A673 (cell line): Measurements from ENCODE around the gene CCDC171.

Experiments used
- EZH2 ChIP-seq: fragments of 200-600 bp; sonication (generic); IDR thresholded peaks from 2 replicates; pipeline ENCODE4 v1.6.1; 2017; ENCODE audit warnings: borderline replicate concordance, low read depth, mild to moderate bottlenecking, mixed read lengths, antibody characterized with exemption, low read length; ENCODE audit not compliant: poor library complexity, severe bottlenecking
- TF ChIP-seq, protein P1 (sequence below): fragments of 300-800, 200-600 bp; sonication (generic); conservative IDR thresholded peaks from 2 replicates; pipeline ENCODE4 v1.5.1; 2017; ENCODE audit warnings: low read depth, mild to moderate bottlenecking, antibody characterized with exemption, low read length, moderate library complexity, mixed read lengths

- TF ChIP-seq, protein P1, sequence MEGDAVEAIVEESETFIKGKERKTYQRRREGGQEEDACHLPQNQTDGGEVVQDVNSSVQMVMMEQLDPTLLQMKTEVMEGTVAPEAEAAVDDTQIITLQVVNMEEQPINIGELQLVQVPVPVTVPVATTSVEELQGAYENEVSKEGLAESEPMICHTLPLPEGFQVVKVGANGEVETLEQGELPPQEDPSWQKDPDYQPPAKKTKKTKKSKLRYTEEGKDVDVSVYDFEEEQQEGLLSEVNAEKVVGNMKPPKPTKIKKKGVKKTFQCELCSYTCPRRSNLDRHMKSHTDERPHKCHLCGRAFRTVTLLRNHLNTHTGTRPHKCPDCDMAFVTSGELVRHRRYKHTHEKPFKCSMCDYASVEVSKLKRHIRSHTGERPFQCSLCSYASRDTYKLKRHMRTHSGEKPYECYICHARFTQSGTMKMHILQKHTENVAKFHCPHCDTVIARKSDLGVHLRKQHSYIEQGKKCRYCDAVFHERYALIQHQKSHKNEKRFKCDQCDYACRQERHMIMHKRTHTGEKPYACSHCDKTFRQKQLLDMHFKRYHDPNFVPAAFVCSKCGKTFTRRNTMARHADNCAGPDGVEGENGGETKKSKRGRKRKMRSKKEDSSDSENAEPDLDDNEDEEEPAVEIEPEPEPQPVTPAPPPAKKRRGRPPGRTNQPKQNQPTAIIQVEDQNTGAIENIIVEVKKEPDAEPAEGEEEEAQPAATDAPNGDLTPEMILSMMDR, result no peak
- no peak for TF ChIP-seq EZH2
These were observed 670 bp downstream of the CCDC171 start for GRCh38 chr9:15553528-15553898.
